Stimulated activated CD4-positive, alpha-beta T cell treated with anti-CD3 and anti-CD28 coated beads, Interleukin-4, amount 100 ng/mL, for 24 hours (primary cell): ENCODE measurements around the gene TSPO.

Experiments
- DNase-seq: peaks from one replicate; pipeline ENCODE4 v3.0.0-alpha.2; 2020

TSPO gene

DNA sequence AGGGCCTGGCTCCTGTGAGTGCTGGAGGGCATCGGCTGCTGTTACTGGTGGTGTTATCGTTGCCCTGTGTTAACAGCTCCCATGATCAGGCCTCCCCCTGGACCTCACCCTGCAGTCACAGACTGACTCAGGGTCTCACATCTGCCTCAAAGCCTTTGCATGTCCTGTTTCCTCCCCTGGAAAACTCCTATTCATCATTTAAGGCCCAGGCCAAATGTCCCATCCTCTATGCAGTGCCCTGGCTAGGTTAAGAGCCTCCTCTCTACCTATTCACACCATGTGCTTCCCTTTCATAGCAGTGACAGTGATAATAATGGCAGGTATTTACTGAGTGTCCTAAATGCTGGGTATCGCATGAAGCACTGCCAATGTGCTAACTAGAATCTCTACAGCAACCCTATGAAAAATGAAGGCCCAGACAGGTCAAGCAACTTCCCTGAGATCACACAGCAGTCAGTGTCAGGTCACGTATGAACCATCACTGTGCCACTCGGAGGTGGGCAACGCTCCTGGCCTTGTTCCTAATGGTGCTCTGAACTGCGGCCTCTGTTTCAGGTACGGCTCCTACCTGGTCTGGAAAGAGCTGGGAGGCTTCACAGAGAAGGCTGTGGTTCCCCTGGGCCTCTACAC lies 9.3 kb downstream of the TSPO start:
- no peak for DNase-seq

GRCh38 chr22:43162412-43163150 lies 11.2 kb downstream of the TSPO start:
- no peak for DNase-seq

- no peak for DNase-seq
Measured at GRCh38 chr22:43163241-43163795, 12.0 kb downstream of the TSPO start.

DNA sequence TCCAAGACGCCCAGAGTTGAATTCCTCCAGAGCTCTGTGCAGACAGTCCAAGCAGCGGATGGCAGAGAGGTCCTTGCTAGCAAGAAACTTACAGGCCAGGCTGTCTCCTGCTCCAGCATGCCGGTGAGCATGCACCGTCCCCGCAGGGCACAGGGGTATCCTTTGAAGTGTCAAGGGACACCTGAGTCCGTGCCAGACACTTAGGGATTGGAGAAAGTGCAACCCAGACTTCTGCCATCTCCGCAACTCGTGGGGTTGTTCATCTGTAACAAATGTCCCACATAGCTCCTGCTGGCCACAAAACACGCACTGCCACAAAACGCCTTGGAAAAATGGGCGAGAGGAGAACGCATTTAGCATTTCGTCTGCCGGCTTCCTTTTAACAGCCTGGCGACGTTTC lies 13.3 kb downstream of the TSPO start:
- no peak for DNase-seq

DNA sequence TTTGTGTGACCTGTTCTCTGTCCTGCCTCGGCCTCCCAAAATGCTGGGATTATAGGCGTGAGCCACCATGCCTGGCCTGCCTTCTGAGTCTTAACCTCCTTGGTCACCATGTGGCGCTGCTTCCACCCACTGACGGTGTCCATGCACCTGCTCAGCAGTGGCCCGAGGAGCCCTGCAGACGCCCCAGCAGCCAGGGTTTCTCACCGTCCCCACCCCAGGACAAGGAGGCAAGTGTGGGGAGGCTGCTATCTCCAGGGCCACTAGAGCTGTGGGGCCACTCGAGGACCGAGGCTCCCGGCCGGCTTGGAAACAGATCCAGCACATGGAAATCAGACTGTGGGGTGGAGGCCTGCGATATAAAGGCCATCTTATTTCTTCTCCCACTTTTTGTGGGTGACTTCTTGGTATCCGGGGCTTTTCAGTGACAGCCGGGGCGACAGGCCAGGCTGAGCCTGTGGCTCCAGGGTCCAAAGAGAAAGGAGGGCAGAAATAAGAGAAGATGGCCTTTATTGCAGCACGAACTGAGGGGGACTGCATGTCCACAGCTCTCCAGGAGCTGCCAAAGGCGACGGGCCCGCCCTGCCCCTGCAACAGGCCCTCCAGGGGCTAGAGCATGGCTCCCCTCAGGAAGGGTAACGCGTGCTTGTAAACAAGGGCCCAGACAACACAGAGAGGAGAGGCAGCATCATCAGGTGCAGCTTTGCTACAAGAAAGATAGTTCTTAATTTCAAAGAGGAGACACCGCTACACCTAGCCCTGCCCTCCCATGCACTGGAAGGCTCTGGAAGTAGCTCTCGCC lies 15.0 kb downstream of the TSPO start:
- no peak for DNase-seq

DNA sequence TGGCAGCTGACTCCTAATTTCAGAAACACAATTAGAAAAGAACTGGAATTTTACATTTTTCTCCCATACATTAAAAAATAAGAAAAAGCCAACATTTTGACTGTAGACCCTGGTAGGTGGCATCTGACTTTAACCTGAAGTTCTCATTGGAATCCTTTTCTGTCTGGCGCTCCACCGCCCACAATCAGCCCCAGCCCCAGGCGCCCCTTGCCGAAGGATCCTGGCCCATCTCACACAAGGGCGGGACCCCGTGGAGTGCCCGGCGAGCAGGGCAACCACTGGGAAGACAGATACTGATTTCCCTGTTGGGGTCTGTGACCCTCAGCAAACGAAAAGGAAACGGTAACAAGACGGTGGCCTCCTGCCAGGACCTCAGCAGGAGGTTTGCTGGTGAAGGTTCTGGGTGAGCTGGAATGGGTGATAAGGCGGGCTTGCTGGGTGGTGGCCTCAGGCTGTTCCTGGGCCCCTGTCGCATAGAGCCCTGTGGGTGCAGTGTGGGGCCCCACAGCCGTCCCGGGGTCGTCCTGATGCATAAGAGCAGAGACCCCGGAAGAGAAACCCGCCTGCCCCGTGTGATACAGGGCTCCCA lies 15.7 kb downstream of the TSPO start:
- no peak for DNase-seq

DNA sequence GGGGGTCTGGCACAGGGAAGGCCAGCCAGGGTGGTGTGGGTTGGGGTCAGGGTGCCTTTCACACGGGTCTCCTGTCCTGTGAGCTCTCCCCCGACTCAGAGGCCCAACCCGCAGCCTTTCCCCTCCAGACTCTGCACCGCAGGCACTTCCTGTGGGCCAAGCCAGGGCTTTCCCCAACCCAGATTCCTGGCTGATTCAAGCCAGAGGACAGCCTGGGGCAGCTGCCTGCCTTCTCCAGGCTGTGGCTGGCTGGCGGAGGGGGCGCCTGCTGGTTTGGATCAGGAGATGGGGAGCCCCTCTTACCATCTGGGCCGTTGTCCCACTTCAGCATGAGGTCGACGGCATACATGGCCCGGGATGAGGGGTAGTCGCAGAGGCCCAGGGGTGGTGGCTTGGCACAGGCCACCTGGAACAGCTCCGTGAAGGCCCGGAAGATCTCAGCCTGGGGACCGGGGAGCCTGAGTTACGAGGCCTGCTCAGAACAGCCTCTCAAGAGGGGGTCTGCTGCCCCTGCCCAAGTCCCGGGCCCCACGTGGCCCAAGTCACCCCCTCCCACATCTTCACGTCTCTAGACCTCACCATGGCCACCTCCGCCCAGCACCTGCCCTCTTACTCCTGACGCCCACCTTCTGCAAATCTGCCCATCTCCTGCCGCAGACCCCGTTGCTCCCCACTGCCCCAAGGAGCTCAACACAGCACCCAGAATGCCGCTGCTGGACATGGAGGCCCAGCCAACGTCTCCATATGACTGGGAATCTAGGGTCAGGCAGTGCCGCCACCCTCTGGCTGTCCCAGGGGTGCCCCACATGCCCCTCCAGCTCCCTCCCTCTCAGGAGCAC lies 17.3 kb downstream of the TSPO start:
- no peak for DNase-seq

DNA sequence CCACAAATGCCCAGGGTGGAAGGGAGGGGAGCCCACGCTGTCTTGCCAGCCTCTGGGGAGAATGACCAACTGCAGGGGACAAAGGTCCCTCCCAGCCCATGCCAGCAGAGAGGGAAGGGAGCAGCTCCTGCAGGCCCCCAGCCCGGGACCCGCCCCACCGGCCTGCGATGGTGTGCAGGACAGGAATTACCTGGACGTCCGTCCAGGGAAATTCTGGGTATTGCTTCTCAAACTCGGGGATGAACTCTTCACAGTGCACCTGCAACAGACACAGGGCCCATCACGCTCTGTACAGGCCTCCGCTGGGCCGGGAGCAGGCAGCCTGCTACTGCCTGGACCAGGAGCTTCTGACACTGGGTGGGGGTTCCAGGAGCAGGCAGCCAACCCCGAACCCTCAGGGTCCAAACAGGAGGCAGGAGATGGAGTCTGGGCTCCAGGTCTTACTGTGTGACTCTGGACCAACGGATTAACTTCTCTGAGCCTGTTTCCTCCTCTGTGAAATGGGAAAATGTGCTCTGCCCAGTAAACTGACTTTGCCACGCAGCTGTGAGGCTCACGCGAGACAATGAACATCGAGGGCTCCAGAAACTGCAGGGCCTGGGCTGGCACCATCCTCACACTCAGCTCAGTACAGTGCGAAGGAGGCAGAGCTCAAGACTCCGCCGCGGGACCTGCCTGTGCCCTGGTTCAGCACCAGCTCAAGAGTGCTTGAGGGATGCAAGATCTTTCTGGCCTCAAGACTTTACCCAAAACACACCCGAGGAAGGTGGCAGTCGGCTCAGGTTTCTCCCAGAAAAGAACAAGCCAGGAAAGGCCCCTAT lies 18.2 kb downstream of the TSPO start:
- DNase-seq: no peak

DNA sequence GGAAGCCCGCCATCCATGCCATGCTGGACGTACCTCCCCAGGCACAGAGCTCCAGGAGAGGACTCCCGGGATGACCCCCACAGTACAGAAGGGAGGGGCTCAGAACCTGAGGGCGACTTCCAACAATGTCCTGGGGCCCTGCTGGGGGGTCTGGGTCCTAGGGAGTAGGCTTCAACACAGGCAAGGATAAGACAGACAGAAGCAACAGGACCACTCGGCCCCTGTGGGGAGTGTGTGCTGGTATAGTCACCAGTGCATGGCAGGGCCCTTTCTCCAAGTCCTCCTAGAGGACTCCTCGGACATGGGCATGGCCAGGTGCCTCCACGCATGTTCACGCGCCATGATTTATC lies 18.7 kb downstream of the TSPO start:
- DNase-seq: no peak

DNA sequence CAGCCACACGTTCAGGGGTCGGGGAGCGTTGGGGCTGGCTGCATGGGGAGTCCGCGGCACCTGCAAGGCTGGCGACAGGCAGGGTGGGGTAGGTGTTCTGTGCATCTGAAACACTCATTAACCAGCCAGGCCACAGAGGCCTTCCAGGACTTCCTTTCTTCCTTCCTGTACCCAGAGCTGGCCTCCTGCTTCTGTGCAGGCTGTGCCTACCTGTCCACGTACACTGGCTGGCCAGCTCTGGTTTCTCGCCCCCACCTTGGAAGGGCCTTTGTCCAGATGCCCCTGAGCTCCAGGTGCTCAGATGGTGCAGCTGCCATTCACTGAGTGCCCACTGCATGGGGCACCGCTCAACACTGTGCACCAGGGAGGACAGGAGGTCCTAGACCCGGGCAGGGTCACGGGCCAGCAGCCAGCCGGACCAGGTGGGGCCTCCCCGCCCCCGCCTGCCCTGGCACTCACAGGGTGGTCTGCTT lies 19.7 kb downstream of the TSPO start:
- no peak for DNase-seq

GRCh38 chr22:43171607-43172006 lies 20.2 kb downstream of the TSPO start:
- DNase-seq: no peak

- no peak for DNase-seq
Measured at GRCh38 chr22:43172191-43172590, 20.8 kb downstream of the TSPO start.

DNA sequence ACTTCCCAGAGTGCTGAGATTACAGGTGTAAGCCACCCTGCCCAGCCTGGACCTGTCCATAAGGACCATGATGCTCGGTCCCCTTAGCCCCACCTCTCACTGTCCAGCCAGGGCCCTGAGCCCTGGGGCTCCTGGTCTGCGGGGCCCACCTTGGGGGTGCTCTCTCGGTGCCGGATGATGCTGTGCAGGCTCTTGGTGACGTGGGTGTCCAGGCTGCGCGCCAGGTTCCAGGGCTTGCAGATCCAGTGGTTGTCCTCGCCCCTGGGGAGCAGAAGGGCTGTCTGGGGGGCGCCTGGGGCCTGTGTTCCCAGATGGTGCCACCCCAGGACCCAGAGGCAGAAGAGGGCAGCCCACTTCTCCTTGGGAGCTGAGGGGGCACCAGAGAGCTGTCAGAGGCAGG lies 22.2 kb downstream of the TSPO start:
- DNase-seq: no peak

GRCh38 chr22:43173976-43174720 lies 22.8 kb downstream of the TSPO start:
- DNase-seq: no peak

DNA sequence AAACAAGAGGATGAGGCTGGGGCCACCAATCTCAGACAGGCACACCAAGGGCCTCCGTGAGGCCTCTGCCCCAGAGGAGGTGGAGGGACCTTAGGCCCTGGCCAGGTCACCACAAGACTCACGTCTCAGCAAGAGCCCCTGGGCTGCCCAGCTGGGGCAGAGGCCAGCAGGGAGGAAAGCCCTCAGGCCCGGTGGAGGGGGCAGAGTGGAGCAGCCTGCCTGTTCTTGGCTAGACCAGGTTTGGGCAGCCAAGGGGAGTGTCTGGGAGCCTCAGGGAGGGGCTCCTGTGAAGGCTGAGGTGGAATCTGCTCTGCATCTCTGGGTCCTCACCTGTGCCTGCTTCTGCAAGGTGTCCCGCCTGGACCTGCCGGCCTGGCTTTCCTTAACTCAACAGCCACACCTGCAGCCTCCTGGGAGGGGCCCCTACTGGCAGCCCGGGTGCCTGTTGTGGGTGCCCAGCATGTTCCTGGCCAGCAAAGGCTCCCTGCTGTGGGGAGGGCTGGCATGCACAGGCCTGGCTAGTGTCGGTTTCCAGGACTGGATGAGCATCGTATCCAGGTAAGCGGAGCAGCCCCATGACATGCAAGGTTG lies 23.7 kb downstream of the TSPO start:
- DNase-seq: no peak

DNA sequence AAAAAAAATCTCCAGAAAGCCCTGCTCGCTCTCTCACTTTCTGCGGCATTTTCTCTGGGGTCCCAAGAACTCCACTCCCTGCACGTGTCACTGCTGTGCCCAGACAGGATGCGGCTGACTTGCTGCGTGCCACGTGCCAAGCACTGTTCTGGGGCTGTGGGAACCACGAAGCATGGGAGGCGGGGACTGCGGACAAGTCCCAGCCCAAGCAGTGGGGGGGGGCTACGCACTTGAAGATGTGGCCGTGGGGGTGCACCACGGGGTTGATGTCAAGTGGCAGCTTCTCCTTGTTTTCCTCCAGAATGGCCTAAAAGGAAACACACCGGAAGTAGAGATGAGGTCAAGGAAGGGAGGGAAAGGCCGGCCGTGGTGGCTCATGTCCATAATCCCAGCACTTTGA lies 24.7 kb downstream of the TSPO start:
- no peak for DNase-seq

GRCh38 chr22:43177479-43177878 lies 26.1 kb downstream of the TSPO start:
- DNase-seq: no peak

DNA sequence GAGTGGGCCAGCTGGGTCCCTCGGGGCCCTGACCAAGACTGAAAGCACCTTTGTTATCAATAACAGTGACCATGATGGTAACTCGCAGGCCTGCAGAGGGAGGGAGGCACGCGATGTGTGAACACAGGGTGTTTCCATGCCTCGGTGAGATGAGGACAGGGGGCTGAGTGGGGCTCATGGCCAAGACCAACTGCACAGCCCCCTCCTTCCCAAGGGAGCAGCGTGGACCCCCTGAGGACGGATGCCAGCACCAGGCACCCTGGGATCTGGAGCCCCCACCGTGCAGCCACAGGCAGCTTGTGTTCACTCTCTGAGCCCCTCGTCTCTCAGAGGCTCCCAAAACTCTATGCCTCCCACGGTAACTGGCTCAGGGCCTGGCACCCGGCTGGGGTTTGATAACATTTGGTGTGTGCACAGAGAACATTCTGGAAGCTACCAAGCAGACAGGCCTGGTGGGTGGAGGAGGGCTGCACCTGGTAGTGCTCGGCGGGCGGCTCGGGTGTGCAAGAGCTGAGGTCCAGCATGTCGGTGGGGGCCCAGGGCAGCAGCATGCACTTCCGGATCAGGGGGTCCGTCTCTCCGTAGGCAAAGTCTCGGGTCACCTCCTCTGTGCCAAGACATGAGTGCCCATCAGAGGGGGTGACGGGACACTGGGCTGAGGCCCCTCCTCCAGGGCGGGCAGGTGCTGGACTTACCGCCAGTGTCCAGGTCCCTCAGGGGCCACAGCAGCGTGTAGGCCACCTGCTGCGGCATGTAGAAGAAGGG lies 28.0 kb downstream of the TSPO start:
- no peak for DNase-seq

DNA sequence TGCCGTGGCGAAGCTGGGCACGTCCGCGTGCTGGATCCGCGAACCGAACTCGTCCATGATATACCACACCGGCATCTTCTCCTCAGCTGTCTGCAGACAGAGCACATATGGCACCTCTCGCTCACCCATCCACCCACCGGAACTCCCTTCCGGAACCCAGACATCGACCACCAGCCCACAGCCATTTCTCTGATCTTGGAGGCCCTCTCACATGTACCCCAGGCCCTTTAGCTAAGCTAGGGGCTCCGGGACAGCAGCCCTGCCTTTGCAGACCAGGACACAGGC lies 28.5 kb downstream of the TSPO start:
- DNase-seq: no peak

DNA sequence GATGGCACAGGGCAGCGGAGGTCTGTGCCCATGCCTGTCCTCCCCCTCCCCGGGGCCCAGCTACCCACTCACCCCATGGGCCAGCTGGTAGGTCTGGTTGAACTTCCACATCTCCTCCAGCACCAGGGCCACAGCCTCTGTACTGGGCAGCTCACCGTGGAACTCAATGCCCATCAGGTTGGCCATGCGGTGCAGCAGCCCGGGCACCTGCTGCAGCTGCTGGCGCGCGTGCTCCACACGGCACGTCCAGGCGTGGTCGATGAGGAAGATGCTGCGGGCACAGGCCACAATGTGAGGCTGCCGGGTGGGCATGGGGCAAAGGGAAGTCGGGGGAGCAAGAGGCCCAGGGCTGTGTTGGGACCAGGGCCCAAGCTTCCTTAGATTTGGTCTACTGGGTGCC lies 29.3 kb downstream of the TSPO start:
- DNase-seq: no peak
